GM19099 (cell line): ENCODE data around the gene FIBCD1.

Experiments
- POLR2A ChIP-seq: IDR thresholded peaks from 3 replicates; pipeline ENCODE4 v1.6.1; 2011; ENCODE audit warnings: low read depth; ENCODE audit not compliant: insufficient read length; ENCODE audit errors: extremely low read depth

FIBCD1 gene

DNA sequence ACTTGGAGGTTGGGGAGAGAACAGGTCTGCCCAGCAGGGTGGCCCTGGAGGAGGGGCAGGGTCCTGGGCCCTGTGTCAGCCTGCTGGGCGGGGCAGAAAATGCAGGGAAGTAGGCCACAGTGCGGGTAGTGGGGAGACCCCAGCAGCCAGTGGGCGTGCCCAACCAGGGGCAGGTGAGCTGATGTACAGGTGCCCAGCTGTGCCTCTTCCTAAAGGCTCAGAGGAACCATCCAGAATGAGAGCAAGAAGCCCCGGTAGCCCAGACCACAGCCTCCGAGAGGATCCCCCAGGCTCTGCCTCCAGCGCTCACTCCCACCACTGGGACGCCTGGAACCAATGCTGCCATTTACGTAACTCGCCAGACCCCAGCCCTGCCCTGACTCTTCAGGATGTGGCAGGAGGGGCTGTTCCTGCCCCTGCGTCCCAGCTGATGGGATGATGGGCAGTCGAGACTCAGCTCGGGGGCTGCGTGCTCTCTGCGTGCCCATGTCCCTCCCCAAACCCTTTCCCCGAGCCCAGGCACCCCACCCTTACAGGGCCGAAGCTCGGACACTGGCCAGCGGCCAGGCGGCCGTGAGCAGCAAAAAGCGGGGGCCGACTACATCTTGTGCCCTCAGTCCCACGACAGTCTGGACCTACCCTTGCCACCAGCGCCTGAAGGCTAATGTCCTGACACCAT, 24.5 kb downstream of the FIBCD1 start:
- no peak for TF ChIP-seq POLR2A

- TF ChIP-seq POLR2A = no peak
Measured at GRCh38 chr9:130913599-130914416, 25.2 kb downstream of the FIBCD1 start.

DNA sequence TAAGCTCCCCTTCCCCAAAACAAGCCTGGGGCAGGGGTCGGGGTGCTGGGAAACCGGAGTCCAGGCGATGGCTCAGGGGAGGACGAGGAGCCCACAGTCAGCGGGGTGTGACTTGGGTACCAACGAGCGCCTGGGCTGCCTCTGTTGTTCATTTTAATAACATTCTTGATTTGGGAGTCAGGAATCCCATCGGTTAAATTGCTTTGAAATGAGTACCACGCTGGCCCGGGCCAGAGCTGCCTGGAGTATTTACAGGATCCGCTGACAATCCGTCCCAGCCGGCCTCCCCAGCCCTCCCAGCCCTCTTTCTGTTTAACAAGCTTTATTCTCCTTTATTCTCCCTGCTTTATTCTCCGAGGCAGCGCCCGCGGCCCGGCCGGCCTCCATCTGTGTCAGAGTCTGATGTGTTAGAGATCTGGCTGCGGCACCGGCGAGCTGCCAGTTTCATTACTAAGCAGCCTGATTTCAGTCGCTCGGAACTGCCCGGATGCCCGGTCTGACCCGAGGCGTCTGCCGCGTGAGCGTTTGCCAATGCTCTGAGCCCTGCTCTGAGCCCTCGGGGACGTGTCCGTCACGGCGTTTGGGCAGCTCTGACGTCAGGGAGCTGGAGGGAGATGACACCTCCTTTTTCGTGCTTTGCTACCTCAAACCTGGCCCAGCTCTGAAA, 26.0 kb downstream of the FIBCD1 start:
- no peak for TF ChIP-seq POLR2A

DNA sequence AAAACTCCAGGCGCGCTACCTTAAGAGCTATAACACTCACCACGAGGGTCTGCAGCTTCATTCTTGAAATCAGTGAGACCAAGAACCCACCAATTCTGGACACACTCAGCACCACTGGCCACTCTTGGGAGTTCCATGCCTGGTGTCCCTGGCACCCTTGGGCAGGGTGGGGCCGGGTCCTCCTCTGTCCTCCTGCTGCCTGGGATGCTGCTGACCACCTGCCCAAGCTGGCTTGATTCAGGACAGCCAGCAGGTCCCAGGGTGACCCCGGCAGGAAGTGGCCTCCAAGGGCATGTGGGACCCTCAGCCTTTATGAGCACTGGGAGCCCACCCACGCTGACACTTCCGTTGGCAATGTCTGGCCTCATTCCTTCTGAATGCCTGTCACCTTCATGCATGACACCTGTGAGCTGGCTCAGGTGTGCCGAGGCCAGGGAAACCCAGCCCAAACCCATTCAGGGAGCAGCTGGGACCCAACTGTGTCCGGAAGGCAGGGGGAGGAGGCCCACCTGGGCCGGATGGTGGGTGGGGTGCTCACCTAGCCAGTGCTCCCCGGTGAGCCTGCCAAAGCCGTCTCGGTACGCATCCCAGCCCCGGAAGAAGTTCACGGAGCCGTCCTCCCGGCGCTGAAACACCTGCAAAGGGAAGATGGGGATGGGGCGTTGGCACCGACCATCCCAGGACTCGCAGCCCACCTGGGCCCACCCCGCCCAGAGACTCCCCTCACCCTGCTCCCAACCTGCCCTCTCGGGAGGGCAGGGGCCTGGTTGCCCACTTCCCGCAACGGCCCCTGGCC, 27.6 kb downstream of the FIBCD1 start:
- TF ChIP-seq POLR2A = no peak

GRCh38 chr9:130908878-130909355, 30.1 kb downstream of the FIBCD1 start:
- no peak for TF ChIP-seq POLR2A

DNA sequence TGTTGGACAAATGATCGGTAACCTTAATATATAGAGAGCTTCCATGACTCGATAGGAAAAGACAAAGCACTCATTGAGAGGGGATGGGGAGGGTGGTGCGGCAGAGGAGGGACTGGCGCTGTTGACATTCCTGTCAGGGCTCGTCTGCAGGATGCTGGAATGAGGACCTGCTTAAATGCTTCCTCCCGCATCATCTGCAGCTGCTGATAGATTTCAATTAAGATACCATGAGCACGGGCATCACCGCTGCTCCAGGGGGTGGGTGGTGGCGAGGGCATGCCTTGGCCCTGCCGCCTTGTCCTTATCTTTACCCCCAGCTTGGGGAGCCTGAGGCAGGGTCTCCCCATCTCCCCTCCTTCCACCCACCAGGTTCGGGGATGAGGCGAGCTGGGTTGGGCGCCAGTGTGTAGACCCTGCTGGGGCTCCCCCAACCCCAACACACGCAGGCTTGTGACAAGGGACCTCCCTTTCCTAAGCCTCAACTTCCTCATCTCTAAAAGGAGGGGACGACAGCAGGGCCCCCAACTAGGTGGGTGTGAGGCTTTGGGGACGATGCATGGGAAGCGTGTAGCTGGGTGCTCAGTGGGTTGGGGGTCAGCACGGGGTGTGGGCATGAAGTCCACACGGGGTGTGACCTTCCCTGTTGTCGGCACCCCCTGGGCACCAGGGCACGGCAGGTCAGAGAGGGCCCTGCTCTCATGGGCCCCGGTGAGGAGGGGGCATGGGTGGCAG, 30.7 kb downstream of the FIBCD1 start:
- no peak for TF ChIP-seq POLR2A

- no peak for TF ChIP-seq POLR2A
Measured at GRCh38 chr9:130906735-130907416, 32.2 kb downstream of the FIBCD1 start.

DNA sequence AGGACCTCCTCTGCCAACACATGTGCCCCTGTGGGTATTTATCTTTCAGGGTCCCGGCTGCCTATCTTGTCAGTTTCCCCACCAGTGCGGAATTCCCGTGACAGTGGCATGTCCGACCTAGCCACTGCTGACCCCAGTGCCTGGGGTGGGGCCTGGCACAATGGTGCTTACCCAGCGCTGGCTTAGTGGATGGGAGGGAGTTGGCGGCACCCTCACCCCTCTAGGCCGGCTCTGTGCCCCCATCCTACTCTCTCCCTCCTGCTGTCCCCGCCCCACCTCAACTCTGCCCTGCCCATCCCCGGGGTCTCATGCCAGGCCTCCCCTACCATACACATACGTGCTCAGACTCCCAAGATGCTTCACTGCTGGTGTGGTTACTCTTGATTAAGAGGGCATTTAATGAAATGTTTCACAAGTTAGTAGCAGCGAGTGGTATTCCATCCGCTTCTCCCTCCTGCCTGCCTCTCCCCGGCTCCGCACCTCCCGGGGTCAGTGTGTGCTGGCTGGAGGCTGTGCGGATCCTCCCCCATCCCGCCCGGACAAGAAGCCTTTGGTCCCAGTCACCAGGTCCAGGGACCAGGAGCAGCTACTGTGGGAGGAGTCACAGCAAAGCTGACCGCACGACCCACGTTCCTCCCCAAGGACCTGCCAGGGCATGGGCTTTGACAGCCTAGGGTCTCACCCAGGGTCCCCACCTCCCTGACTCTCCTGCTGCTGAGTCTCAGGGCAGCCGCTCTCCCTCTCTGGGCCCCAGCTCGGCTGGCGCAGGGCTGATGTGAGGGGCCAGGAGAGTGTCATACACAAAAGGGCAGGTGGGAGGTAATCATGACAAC, 32.9 kb downstream of the FIBCD1 start:
- no peak for TF ChIP-seq POLR2A

GRCh38 chr9:130905125-130905901, 33.7 kb downstream of the FIBCD1 start:
- TF ChIP-seq POLR2A = no peak

DNA sequence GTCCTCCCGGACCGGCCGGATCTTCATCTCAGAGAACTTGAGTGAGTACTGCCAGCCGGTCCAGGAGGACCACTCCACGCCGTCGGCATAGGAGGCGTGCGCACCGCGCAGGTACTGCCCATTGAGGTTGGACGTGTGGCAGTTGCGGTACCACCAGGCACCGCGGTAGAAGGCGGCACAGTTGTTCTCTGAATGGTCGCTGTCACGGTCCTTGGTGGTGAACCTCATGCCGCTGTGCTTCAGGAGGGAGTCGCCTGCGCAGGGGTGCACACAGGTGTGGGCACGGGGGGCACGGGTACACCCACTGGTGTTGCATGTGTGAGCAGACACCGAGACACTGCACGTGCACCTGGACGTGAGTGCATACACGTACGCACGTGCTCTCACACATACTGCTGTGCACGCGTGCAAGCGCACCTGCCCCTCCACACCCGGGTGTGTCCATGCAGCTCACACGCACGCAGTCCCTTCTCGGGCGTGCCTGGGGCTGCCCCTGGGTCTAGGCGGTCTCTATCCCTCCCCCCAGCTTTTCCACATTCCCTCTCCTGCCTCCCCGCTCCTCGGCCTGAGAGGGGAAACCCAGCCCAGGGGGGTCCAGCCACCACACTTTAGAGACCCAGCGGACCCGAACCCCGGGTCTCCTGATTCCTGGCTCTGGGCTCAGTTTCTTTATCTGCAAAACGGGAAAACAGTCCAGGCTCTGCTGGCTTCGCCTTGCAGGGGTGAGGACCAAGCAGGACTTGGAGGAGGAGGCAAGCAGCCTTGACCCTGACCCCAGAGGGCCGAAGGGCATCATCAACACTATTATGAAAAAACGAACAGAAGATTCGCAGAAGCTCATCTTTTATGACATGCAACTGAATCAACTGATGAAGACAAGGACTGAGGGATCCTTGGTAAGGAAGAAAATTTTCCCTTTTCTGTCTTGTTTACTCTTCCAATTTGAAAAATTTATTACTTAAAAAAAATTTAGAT, 34.7 kb downstream of the FIBCD1 start:
- TF ChIP-seq POLR2A = no peak
